K562 (cell line): ENCODE data around the gene VPREB3. TPM values are rescaled to one million over a fixed set of nuclear protein-coding genes. Genes with fewer than 3 reads are reported as not detected.

Experiments
- GTF2E2 ChIP-seq: fragments of 200-800 bp; sonication (Bioruptor generic); IDR thresholded peaks from 2 replicates; pipeline ENCODE4 v1.6.1; 2016; ENCODE audit warnings: missing genetic modification characterization, missing compliant biosample characterization
- HMGN3 ChIP-seq: IDR thresholded peaks from 2 replicates; pipeline ENCODE4 v1.6.1; 2011; ENCODE audit warnings: borderline replicate concordance, low read depth, mild to moderate bottlenecking, mixed read lengths, low read length; ENCODE audit not compliant: insufficient read length; ENCODE audit errors: extremely low read depth
- HNRNPL ChIP-seq: fragments of 200-400 bp; formaldehyde crosslinking; IDR thresholded peaks from 2 replicates; pipeline ENCODE4 v1.6.1; 2017; ENCODE audit warnings: low read depth, mild to moderate bottlenecking, low read length
- L3MBTL2 ChIP-seq: fragments of 450-650 bp; IDR thresholded peaks from 2 replicates; pipeline ENCODE4 v1.6.1; 2016; ENCODE audit warnings: mild to moderate bottlenecking, moderate library complexity
- LCOR ChIP-seq: sonication (generic); formaldehyde crosslinking; IDR thresholded peaks from 2 replicates; pipeline ENCODE4 v1.8.0; 2022; ENCODE audit warnings: mild to moderate bottlenecking, missing genetic modification reagents
- MYNN ChIP-seq, 2 experiments: sonication (generic); formaldehyde crosslinking in 1 of 2; IDR thresholded peaks; 2 replicates each; pipeline versions ENCODE4 v1.5.0 to v1.6.1; 2016 to 2020; ENCODE audit warnings: antibody characterized with exemption in 1 of 2, missing genetic modification reagents in 1 of 2
- NFE2 ChIP-seq: IDR thresholded peaks from 2 replicates; pipeline ENCODE4 v1.6.1; 2014; ENCODE audit warnings: antibody characterized with exemption, low read depth
- NUFIP1 ChIP-seq: fragments of 450-650 bp; IDR thresholded peaks from 2 replicates; pipeline ENCODE4 v1.6.1; 2018; ENCODE audit not compliant: partially characterized antibody
- RBM25 ChIP-seq: fragments of 200-400 bp; formaldehyde crosslinking; IDR thresholded peaks from 2 replicates; pipeline ENCODE4 v1.6.1; 2018; ENCODE audit warnings: low read length, low read depth, moderate library complexity; ENCODE audit not compliant: severe bottlenecking
- SETDB1 ChIP-seq: IDR thresholded peaks from one replicate; pipeline ENCODE4 v1.6.1; 2012; ENCODE audit warnings: low read length, control low read depth, inconsistent platforms
- SLC30A9 ChIP-seq: fragments of 250-450 bp; sonication (Bioruptor Pico); IDR thresholded peaks from 2 replicates; pipeline ENCODE4 v1.8.0; 2022; ENCODE audit warnings: mild to moderate bottlenecking, moderate library complexity
- SMAD3 ChIP-seq: fragments of 450-650 bp; formaldehyde crosslinking; conservative IDR thresholded peaks from 2 replicates; pipeline ENCODE4 v1.4.0; 2020; ENCODE audit warnings: mild to moderate bottlenecking
- SREBF1 ChIP-seq: fragments of 150-350 bp; IDR thresholded peaks from 2 replicates; pipeline ENCODE4 v1.6.1; 2014; ENCODE audit warnings: antibody characterized with exemption, low read depth, low read length, borderline replicate concordance
- THRB ChIP-seq: fragments of 450-650 bp; formaldehyde crosslinking; conservative IDR thresholded peaks from 2 replicates; pipeline ENCODE4 v1.4.0; 2022; ENCODE audit warnings: mild to moderate bottlenecking, missing genetic modification characterization
- TOE1 ChIP-seq, 2 experiments: fragments of 450-650 bp in 1 of 2; sonication (generic) in 1 of 2; formaldehyde crosslinking in 1 of 2; IDR thresholded peaks; 2 replicates each; pipeline versions ENCODE4 v1.7.1 to v1.8.0; 2016 to 2022; ENCODE audit warnings: borderline replicate concordance in 2 of 2, mild to moderate bottlenecking in 2 of 2, antibody characterized with exemption in 1 of 2, inconsistent platforms in 1 of 2, low read depth in 1 of 2, missing genetic modification reagents in 1 of 2, moderate library complexity in 1 of 2
- ZMIZ1 ChIP-seq, 2 experiments: fragments of 150-350 bp in 1 of 2; IDR thresholded peaks; 2 replicates each; pipeline ENCODE4 v1.6.1; 2012 to 2016; ENCODE audit warnings: low read depth in 2 of 2, low read length in 2 of 2, mild to moderate bottlenecking in 1 of 2, moderate library complexity in 1 of 2
- polyA plus RNA-seq, 8 experiments: library from polyadenylated mRNA; depleted of rRNA in 4 of 8; stranded (reverse) in 5 of 8; unstranded in 3 of 8; fragments of >200 nt; fragmentation: Nextera tagmentation in 2 of 8; fragmentation: Illumina TruSeq in 1 of 8; extraction: Ambion mirVana in 2 of 8; extraction: Trizol in 1 of 8; gene quantifications; 2 replicates each; pipeline versions ENCODE4 v1.2.1 to v1.2.3, GENCODE V29; 2011 to 2014; ENCODE audit warnings: inconsistent platforms in 1 of 8, missing spikeins in 1 of 8
- total RNA-seq, 7 experiments: library from RNA; depleted of rRNA in 6 of 7; stranded (reverse); fragments of >200 nt in 6 of 7; fragmentation: Illumina TruSeq in 2 of 7; extraction: Trizol in 2 of 7; gene quantifications; 2 replicates each; pipeline versions ENCODE4 v1.2.1 to v1.2.3, GENCODE V29; 2011 to 2021; ENCODE audit warnings: low replicate concordance in 1 of 7
- TF ChIP-seq, protein P1 (sequence below): sonication (generic); formaldehyde crosslinking; IDR thresholded peaks from 2 replicates; pipeline ENCODE4 v1.8.1; 2022; ENCODE audit warnings: missing genetic modification reagents
- TF ChIP-seq, protein P2 (sequence below): sonication (generic); formaldehyde crosslinking; IDR thresholded peaks from 2 replicates; pipeline ENCODE4 v1.8.0; 2022; ENCODE audit warnings: mild to moderate bottlenecking, missing genetic modification reagents
- TF ChIP-seq, protein P3 (sequence below): fragments of 450-650 bp; IDR thresholded peaks from one replicate; pipeline ENCODE4 v1.6.1; 2018; ENCODE audit warnings: mild to moderate bottlenecking, moderate library complexity; ENCODE audit not compliant: partially characterized antibody

Gene VPREB3
- total and polyA plus RNA-seq, 9 of the 15 experiments (the other 6 are each of a cell fraction or from before 2014, with no cell fraction given), result 0.14 to 0.71 (median 0.20) TPM; not detected in 6

GRCh38 chr22:23751441-23751996 is 2.7 kb downstream of the VPREB3 start (continued):
- TF ChIP-seq, protein P1, sequence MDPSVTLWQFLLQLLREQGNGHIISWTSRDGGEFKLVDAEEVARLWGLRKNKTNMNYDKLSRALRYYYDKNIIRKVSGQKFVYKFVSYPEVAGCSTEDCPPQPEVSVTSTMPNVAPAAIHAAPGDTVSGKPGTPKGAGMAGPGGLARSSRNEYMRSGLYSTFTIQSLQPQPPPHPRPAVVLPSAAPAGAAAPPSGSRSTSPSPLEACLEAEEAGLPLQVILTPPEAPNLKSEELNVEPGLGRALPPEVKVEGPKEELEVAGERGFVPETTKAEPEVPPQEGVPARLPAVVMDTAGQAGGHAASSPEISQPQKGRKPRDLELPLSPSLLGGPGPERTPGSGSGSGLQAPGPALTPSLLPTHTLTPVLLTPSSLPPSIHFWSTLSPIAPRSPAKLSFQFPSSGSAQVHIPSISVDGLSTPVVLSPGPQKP (CRISPR knock-in tag), result no peak
- no peak for TF ChIP-seq HMGN3
- TF ChIP-seq, protein P2, sequence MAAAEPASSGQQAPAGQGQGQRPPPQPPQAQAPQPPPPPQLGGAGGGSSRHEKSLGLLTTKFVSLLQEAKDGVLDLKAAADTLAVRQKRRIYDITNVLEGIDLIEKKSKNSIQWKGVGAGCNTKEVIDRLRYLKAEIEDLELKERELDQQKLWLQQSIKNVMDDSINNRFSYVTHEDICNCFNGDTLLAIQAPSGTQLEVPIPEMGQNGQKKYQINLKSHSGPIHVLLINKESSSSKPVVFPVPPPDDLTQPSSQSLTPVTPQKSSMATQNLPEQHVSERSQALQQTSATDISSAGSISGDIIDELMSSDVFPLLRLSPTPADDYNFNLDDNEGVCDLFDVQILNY, result no peak
- no peak for TF ChIP-seq SLC30A9 (CRISPR knock-in tag)
- TF ChIP-seq SETDB1, result no peak
- no peak for TF ChIP-seq SREBF1
- TF ChIP-seq NFE2, result no peak
- TF ChIP-seq, protein P3, sequence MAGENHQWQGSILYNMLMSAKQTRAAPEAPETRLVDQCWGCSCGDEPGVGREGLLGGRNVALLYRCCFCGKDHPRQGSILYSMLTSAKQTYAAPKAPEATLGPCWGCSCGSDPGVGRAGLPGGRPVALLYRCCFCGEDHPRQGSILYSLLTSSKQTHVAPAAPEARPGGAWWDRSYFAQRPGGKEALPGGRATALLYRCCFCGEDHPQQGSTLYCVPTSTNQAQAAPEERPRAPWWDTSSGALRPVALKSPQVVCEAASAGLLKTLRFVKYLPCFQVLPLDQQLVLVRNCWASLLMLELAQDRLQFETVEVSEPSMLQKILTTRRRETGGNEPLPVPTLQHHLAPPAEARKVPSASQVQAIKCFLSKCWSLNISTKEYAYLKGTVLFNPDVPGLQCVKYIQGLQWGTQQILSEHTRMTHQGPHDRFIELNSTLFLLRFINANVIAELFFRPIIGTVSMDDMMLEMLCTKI, result no peak
- peak; percentile 61; the same call in 1 of the 2 replicates for TF ChIP-seq TOE1 (IDR thresholded peaks at IDR 0.05; ENCODE audit: borderline replicate concordance)
- TF ChIP-seq TOE1 (CRISPR knock-in tag; IDR thresholded peaks at IDR 0.05; ENCODE audit: borderline replicate concordance, low read depth), result no peak
- no peak for TF ChIP-seq NUFIP1
- TF ChIP-seq HNRNPL, result 0 out of 2 replicates have a peak, but pooled peaks have one; percentile 11
- TF ChIP-seq GTF2E2, result no peak
- TF ChIP-seq LCOR (CRISPR knock-in tag), result no peak
- no peak for TF ChIP-seq RBM25
- no peak for TF ChIP-seq MYNN (IDR thresholded peaks at IDR 0.05)
- TF ChIP-seq MYNN (CRISPR knock-in tag; IDR thresholded peaks at IDR 0.05), result no peak
- no peak for TF ChIP-seq SMAD3 (CRISPR knock-in tag)
- no peak for TF ChIP-seq THRB (CRISPR knock-in tag)
- no peak for TF ChIP-seq ZMIZ1 (IDR thresholded peaks at IDR 0.05; ENCODE audit: low read depth in 2 of 2, low read length in 2 of 2)
- TF ChIP-seq L3MBTL2, result 0 out of 2 replicates have a peak, but pooled peaks have one; percentile 8
